ENCODE data around the gene ABCG1.

- TF ChIP-seq, protein P1, sequence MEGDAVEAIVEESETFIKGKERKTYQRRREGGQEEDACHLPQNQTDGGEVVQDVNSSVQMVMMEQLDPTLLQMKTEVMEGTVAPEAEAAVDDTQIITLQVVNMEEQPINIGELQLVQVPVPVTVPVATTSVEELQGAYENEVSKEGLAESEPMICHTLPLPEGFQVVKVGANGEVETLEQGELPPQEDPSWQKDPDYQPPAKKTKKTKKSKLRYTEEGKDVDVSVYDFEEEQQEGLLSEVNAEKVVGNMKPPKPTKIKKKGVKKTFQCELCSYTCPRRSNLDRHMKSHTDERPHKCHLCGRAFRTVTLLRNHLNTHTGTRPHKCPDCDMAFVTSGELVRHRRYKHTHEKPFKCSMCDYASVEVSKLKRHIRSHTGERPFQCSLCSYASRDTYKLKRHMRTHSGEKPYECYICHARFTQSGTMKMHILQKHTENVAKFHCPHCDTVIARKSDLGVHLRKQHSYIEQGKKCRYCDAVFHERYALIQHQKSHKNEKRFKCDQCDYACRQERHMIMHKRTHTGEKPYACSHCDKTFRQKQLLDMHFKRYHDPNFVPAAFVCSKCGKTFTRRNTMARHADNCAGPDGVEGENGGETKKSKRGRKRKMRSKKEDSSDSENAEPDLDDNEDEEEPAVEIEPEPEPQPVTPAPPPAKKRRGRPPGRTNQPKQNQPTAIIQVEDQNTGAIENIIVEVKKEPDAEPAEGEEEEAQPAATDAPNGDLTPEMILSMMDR (IDR thresholded peaks at IDR 0.05 in 4 of 5, conservative IDR thresholded peaks at IDR 0.05 in 1 of 5) = no peak
- no peak for TF ChIP-seq POLR2A (IDR thresholded peaks at IDR 0.05)
These were observed 47.6 kb upstream of the ABCG1 start for GRCh38 chr21:42171091-42172053.
